Gastrocnemius medialis (tissue), 4 donors: ENCODE results near the gene HLA-A.
"Not testable (repeated sequence)": the region's sequence is repeated elsewhere in the genome, so short reads cannot be mapped to it uniquely, and the experiment has no call there.

Experiments
- POLR2A ChIP-seq, 2 donors: fragments of 450-650 bp; IDR thresholded peaks; one replicate each; pipeline ENCODE4 v1.6.1; 2017; ENCODE audit warnings: antibody characterized with exemption in 2 of 2, mild to moderate bottlenecking in 2 of 2, moderate library complexity in 2 of 2
- TF ChIP-seq, protein P1 (sequence below), 5 experiments: fragments of 450-650 bp in 3 of 5; fragments of 200-600 bp in 2 of 5; sonication (generic) in 2 of 5; IDR thresholded peaks in 4 of 5; conservative IDR thresholded peaks in 1 of 5; 1 replicate in 4 of 5; 2 replicates in 1 of 5; pipeline ENCODE4 v1.5.1; 2016 to 2019; ENCODE audit warnings: antibody characterized with exemption in 5 of 5, mild to moderate bottlenecking in 3 of 5, moderate library complexity in 3 of 5

DNA sequence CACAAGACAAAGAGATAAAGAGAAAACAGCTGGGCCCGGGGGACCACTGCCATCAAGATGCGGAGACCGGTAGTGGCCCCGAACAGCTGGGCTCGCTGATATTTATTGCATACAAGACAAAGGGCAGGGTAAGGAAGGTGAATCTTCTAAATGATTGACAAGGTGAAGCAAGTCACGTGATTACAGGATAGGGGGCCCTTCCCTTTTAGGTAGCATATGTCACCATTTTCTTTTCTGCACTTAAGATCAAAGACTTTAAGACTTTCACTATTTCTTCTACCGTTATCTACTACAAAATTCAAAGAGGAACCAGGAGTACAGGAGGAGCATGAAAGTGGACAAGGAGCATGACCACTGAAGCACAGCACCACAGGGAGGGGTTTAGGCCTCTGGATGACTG lies 12.3 kb upstream of the HLA-A start:
- TF ChIP-seq, protein P1, sequence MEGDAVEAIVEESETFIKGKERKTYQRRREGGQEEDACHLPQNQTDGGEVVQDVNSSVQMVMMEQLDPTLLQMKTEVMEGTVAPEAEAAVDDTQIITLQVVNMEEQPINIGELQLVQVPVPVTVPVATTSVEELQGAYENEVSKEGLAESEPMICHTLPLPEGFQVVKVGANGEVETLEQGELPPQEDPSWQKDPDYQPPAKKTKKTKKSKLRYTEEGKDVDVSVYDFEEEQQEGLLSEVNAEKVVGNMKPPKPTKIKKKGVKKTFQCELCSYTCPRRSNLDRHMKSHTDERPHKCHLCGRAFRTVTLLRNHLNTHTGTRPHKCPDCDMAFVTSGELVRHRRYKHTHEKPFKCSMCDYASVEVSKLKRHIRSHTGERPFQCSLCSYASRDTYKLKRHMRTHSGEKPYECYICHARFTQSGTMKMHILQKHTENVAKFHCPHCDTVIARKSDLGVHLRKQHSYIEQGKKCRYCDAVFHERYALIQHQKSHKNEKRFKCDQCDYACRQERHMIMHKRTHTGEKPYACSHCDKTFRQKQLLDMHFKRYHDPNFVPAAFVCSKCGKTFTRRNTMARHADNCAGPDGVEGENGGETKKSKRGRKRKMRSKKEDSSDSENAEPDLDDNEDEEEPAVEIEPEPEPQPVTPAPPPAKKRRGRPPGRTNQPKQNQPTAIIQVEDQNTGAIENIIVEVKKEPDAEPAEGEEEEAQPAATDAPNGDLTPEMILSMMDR (IDR thresholded peaks at IDR 0.05 in 4 of 5, conservative IDR thresholded peaks at IDR 0.05 in 1 of 5): not testable (repeated sequence)
- not testable (repeated sequence) for TF ChIP-seq POLR2A (IDR thresholded peaks at IDR 0.05)
